HG03196 (cell line): ENCODE measurements around the gene C16orf74.

Source experiments
- ATAC-seq: cut with Tn5 transposase; IDR thresholded peaks from one replicate; pipeline ENCODE4 v1.9.1; 2021; ENCODE audit not compliant: unreplicated experiment

C16orf74 gene

GRCh38 chr16:85677383-85677967, 73.4 kb downstream of the C16orf74 start:
- no peak for ATAC-seq

- ATAC-seq: no peak
These were observed 74.4 kb downstream of the C16orf74 start for GRCh38 chr16:85676466-85676865.

GRCh38 chr16:85675251-85675874, 75.5 kb downstream of the C16orf74 start:
- ATAC-seq: no peak

- no peak for ATAC-seq
These were observed 76.1 kb downstream of the C16orf74 start for GRCh38 chr16:85674828-85675227.

- no peak for ATAC-seq
These were observed 76.5 kb downstream of the C16orf74 start for GRCh38 chr16:85674418-85674755.

- ATAC-seq: no peak
These were observed 77.1 kb downstream of the C16orf74 start for GRCh38 chr16:85673529-85674417.

- no peak for ATAC-seq
These were observed 80.1 kb downstream of the C16orf74 start for GRCh38 chr16:85670840-85671239.

- no peak for ATAC-seq
These were observed 82.0 kb downstream of the C16orf74 start for GRCh38 chr16:85668676-85669424.

- no peak for ATAC-seq
These were observed 83.0 kb downstream of the C16orf74 start for GRCh38 chr16:85667841-85668413.

- ATAC-seq: no peak
These were observed 83.6 kb downstream of the C16orf74 start for GRCh38 chr16:85667261-85667660.

- ATAC-seq: no peak
These were observed 85.0 kb downstream of the C16orf74 start for GRCh38 chr16:85665929-85666328.

GRCh38 chr16:85665373-85665740, 85.5 kb downstream of the C16orf74 start:
- no peak for ATAC-seq

GRCh38 chr16:85664580-85665372, 86.1 kb downstream of the C16orf74 start:
- no peak for ATAC-seq

- ATAC-seq: no peak
These were observed 87.0 kb downstream of the C16orf74 start for GRCh38 chr16:85663891-85664321.

- no peak for ATAC-seq
These were observed 87.7 kb downstream of the C16orf74 start for GRCh38 chr16:85662976-85663830.

GRCh38 chr16:85662482-85662812, 88.4 kb downstream of the C16orf74 start:
- no peak for ATAC-seq

- no peak for ATAC-seq
These were observed 89.0 kb downstream of the C16orf74 start for GRCh38 chr16:85661740-85662481.

- no peak for ATAC-seq
These were observed 89.8 kb downstream of the C16orf74 start for GRCh38 chr16:85660843-85661739.
